B cell (primary cell): ENCODE results near the gene NPEPL1. TPM values are rescaled to one million over a fixed set of nuclear protein-coding genes. Genes with fewer than 3 reads are reported as not detected.

Experiments used
- ATAC-seq: fragments of 200-7000 bp; cut with Tn5 transposase; one replicate; pipeline ENCODE4 v1.10.0; 2021; ENCODE audit warnings: low read depth, mild to moderate bottlenecking, moderate number of reproducible peaks, moderate library complexity
- CTCF ChIA-PET: fragments of 350-600 bp; sonication (Branson Sonifier 250); formaldehyde crosslinking; loops from one replicate; lab custom pipeline; 2021; ENCODE audit warnings: antibody characterized with exemption, inconsistent platforms; lab: Charles Lee
- POLR2A ChIA-PET: fragments of 350-600 bp; sonication (Branson Sonifier 250); formaldehyde crosslinking; loops from one replicate; lab custom pipeline; 2021; ENCODE audit warnings: antibody characterized with exemption; lab: Charles Lee
- DNase-seq: peaks from one replicate; pipeline ENCODE4 v3.0.0; 2013
- H2AFZ ChIP-seq: 2 replicates; pipeline ENCODE4 v1.6.1; 2012; ENCODE audit warnings: mild to moderate bottlenecking, low read depth, low read length; ENCODE audit not compliant: insufficient read depth, poor library complexity, severe bottlenecking
- H3K27ac ChIP-seq, 2 donors: 1 replicate in 1 of 2; 2 replicates in 1 of 2; pipeline ENCODE4 v1.5.1; 2012 to 2013; ENCODE audit warnings: low read length in 2 of 2, mild to moderate bottlenecking in 2 of 2, moderate library complexity in 1 of 2
- H3K27me3 ChIP-seq, 4 experiments: fragments of 200-600 bp in 1 of 4; sonication (generic) in 1 of 4; replicated peaks in 1 of 4; 1 replicate in 2 of 4; 2 replicates in 2 of 4; pipeline versions ENCODE4 v1.6.1 to v1.7.0; 2013 to 2016; ENCODE audit warnings: low read length in 3 of 4, mild to moderate bottlenecking in 2 of 4, mixed read lengths in 1 of 4, moderate library complexity in 1 of 4; ENCODE audit not compliant: insufficient read depth in 4 of 4, control insufficient read depth in 3 of 4; ENCODE audit errors: control extremely low read depth in 1 of 4
- H3K36me3 ChIP-seq, 2 experiments: replicated peaks in 1 of 2; 1 replicate in 1 of 2; 2 replicates in 1 of 2; pipeline versions ENCODE4 v1.6.1 to v1.7.1; 2013; ENCODE audit warnings: low read length in 1 of 2; ENCODE audit not compliant: insufficient read depth in 2 of 2, control insufficient read depth in 1 of 2; ENCODE audit errors: control extremely low read depth in 1 of 2, extremely low read depth in 1 of 2
- H3K4me1 ChIP-seq, 2 donors: fragments of 200-600 bp in 1 of 2; sonication (generic) in 1 of 2; 1 replicate in 1 of 2; 2 replicates in 1 of 2; pipeline versions ENCODE4 v1.5.1 to v1.6.1; 2013 to 2017; ENCODE audit warnings: low read length in 2 of 2; ENCODE audit not compliant: control insufficient read depth in 2 of 2, insufficient read depth in 2 of 2
- H3K4me2 ChIP-seq: replicated peaks from 2 replicates; pipeline ENCODE3; 2012; ENCODE audit warnings: mild to moderate bottlenecking, low read depth, low read length; ENCODE audit not compliant: poor library complexity, severe bottlenecking
- H3K4me3 ChIP-seq, 5 experiments: fragments of 200-600 bp in 1 of 5; sonication (generic) in 1 of 5; 1 replicate in 3 of 5; 2 replicates in 2 of 5; pipeline versions ENCODE4 v1.5.1 to v1.7.0; 2011 to 2016; ENCODE audit warnings: low read length in 4 of 5, mild to moderate bottlenecking in 4 of 5, low read depth in 2 of 5, control low read depth in 1 of 5, moderate library complexity in 1 of 5; ENCODE audit not compliant: insufficient read depth in 1 of 5; ENCODE audit errors: control extremely low read depth in 1 of 5, extremely low read depth in 1 of 5
- H3K79me2 ChIP-seq: fragments of 200-600 bp; sonication (generic); one replicate; pipeline ENCODE4 v1.6.0; 2016; ENCODE audit warnings: low read length; ENCODE audit not compliant: control insufficient read depth, insufficient read depth
- H3K9ac ChIP-seq: fragments of 200-600 bp; sonication (generic); 2 replicates; pipeline ENCODE4 v1.6.1; 2017; ENCODE audit warnings: mild to moderate bottlenecking, low read length, moderate library complexity
- H3K9me3 ChIP-seq, 3 donors: one replicate each; pipeline versions ENCODE4 v1.6.1 to v1.7.1; 2013; ENCODE audit warnings: low read length in 2 of 3; ENCODE audit not compliant: control insufficient read depth in 2 of 3, insufficient read depth in 1 of 3; ENCODE audit errors: control extremely low read depth in 1 of 3
- H4K20me1 ChIP-seq: 2 replicates; pipeline ENCODE4 v1.6.0; 2012; ENCODE audit warnings: mild to moderate bottlenecking, low read length; ENCODE audit not compliant: insufficient read depth, control insufficient read depth, poor library complexity, severe bottlenecking
- H3K27ac Mint-ChIP-seq: one replicate; pipeline ENCODE4 v1.8.0; 2021; ENCODE audit warnings: mixed read lengths
- H3K27me3 Mint-ChIP-seq: one replicate; pipeline ENCODE4 v1.8.0; 2021; ENCODE audit warnings: mixed read lengths
- H3K4me1 Mint-ChIP-seq: one replicate; pipeline ENCODE4 v1.8.0; 2021; ENCODE audit warnings: mixed read lengths
- H3K4me3 Mint-ChIP-seq: one replicate; pipeline ENCODE4 v1.8.0; 2021; ENCODE audit warnings: mixed read lengths
- H3K9me3 Mint-ChIP-seq: one replicate; pipeline ENCODE4 v1.8.0; 2022; ENCODE audit warnings: mixed read lengths; ENCODE audit not compliant: insufficient read depth
- CTCF ChIP-seq: fragments of 200-600 bp; IDR thresholded peaks from one replicate; pipeline ENCODE4 v1.8.0; 2022; ENCODE audit warnings: antibody characterized with exemption, mild to moderate bottlenecking
- EZH2 ChIP-seq: IDR thresholded peaks from 2 replicates; pipeline ENCODE4 v1.6.1; 2012; ENCODE audit warnings: borderline replicate concordance, low read depth, mild to moderate bottlenecking, moderate library complexity, low read length; ENCODE audit not compliant: insufficient read depth, poor library complexity, severe bottlenecking
- WGBS: methylation state at CpG from one replicate; pipeline ENCODE4 v1.1.5; 2013; ENCODE audit warnings: missing lambda C conversion rate; ENCODE audit not compliant: insufficient coverage; 5-methylcytosine and 5-hydroxymethylcytosine counted together
- intact Hi-C: fragments of 100-400 bp; cut with micrococcal nuclease; formaldehyde crosslinking; loops from one replicate; pipeline ENCODE4 v1.10.0; 2022
- polyA plus RNA-seq: library from polyadenylated mRNA; depleted of rRNA; stranded (reverse); fragments of >200 nt; gene quantifications from 2 replicates; pipeline ENCODE4 v1.2.3, GENCODE V29; 2012
- total RNA-seq, 2 donors: library from RNA; stranded (reverse); fragments of 120-200 nt in 1 of 2; gene quantifications; 1 replicate in 1 of 2; 2 replicates in 1 of 2; pipeline versions ENCODE4 v1.2.3 to v1.2.4, GENCODE V29; 2013 to 2022

The NPEPL1 gene
- total and polyA plus RNA-seq, 2 donors (not counting 1 experiment from before 2014, with no cell fraction given), result 34.3 to 45.1 TPM

- no peaks in the 10 kb centered on the region for H3K9me3 ChIP-seq
- Mint-ChIP-seq H3K27ac (no peak overlapping the region), H3K4me3 (no peak overlapping the region), H3K27me3 (peaks cover 12% of the 10 kb centered on the region), H3K4me1 (no peaks in the 10 kb centered on the region), H3K9me3 (no peaks in the 10 kb centered on the region)
- 92% methylated on average over 23 of the region's 23 CpGs for WGBS
- no peaks in the 10 kb centered on the region for H3K79me2 ChIP-seq
- H3K4me2 ChIP-seq, result no peak overlapping the region
- H3K4me3 ChIP-seq, result no peak overlapping the region
- DNase-seq (no peak), ATAC-seq (no peak)
- H3K36me3 ChIP-seq, result no peaks in the 10 kb centered on the region
- ChIA-PET CTCF (no interaction called here), POLR2A (no interaction called here)
- H2AFZ ChIP-seq, result no peak overlapping the region
- H3K4me1 ChIP-seq, result no peaks in the 10 kb centered on the region
- H3K27ac ChIP-seq, result no peak overlapping the region
- H3K27me3 ChIP-seq, result peaks cover 0 to 4% (median 2%) of the 10 kb centered on the region in 4 experiments
- intact Hi-C loops, result no loop called here
- H4K20me1 ChIP-seq, result no peaks in the 10 kb centered on the region
- TF ChIP-seq CTCF (no peak), EZH2 (no peak)
- H3K9ac ChIP-seq, result no peak overlapping the region
Observed at GRCh38 chr20:58716476-58717277, 24.1 kb downstream of the NPEPL1 start.
